ENCODE data around the gene KCNJ6. TPM values are rescaled to one million over a fixed set of nuclear protein-coding genes. Genes with fewer than 3 reads are reported as not detected.

Gene KCNJ6
- total and polyA plus RNA-seq, 9 of the 15 experiments (the other 6 are each of a cell fraction or from before 2014, with no cell fraction given), result 0.06 to 0.21 (median 0.13) TPM; not detected in 1

DNA sequence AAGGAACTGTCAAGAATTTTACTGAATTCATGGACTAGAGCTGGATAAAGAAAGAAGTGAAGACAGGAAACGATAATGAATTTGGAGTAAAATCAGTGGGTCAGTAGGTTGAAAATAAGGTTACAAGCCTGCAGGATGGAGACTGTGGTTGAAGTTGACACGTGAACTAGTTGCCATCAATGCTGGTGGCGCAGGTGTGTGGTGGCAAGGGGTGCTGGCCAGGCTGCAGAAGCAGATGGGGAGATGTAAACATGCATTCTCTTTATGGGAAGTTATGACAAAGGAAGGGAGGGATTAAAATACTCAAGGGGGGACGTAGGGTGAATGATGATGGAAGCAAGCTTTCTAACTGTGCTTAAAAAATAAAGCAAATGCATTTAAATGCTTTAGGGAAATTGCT lies 263.1 kb downstream of the KCNJ6 start:
- Histone ChIP-seq H3K79me2 (ENCODE audit: control insufficient read depth, insufficient read depth, low read length) (no peaks in the 10 kb centered on the region), H3K9me1 (ENCODE audit: control insufficient read depth, insufficient read depth, low read length) (no peaks in the 10 kb centered on the region), H3K4me1 (replicated peaks in 1 of 2; ENCODE audit: control insufficient read depth in 2 of 2, insufficient read depth in 2 of 2, low read length in 2 of 2) (peaks cover 3% of the 10 kb centered on the region in 2 experiments; a peak in 3 of 5 replicates), H3K27ac (ENCODE audit: extremely low read depth, low read depth, low read length) (no peak overlapping the region), H2AFZ (ENCODE audit: low read depth, low read length) (no peak overlapping the region), H4K20me1 (replicated peaks; ENCODE audit: control insufficient read depth, insufficient read depth, low read length) (no peaks in the 10 kb centered on the region), H3K4me3 (no peak overlapping the region), H3K27me3 (ENCODE audit: control insufficient read depth in 2 of 2, insufficient read depth in 2 of 2, low read length in 2 of 2) (peaks cover 23 to 44% of the 10 kb centered on the region in 2 experiments; a peak in 4 of 5 replicates), H3K9me3 (replicated peaks; ENCODE audit: control insufficient read depth, insufficient read depth, low read depth, low read length) (no peaks in the 10 kb centered on the region), H3K36me3 (ENCODE audit: control insufficient read depth, insufficient read depth, low read length) (no peaks in the 10 kb centered on the region), H3K9ac (ENCODE audit: insufficient read depth in 1 of 2, low read depth in 2 of 2, low read length in 2 of 2) (no peak overlapping the region), H3K4me2 (ENCODE audit: insufficient read depth, low read length) (no peak overlapping the region)
- DNase-seq (ENCODE audit: extremely low read depth in 1 of 4, low spot score in 3 of 4) (no peak), ATAC-seq (no peak), FAIRE-seq (no peak)
- WGBS (ENCODE audit: insufficient coverage, low coverage, missing lambda C conversion rate), result 2% methylated on average over 4 of the region's 4 CpGs
- CTCF ChIA-PET (ENCODE audit: low intra/inter-chr PET ratio), result no interaction called here
- intact Hi-C loops (cut with micrococcal nuclease), result no loop called here
- BruUV-seq (replicated peaks), result no TSS peak
- in situ Hi-C loops (cut with MboI), result no loop called here
- POLR2A ChIA-PET, result no interaction called here
- no peak for TF ChIP-seq FOXA3 (CRISPR knock-in tag; conservative IDR thresholded peaks at IDR 0.05 in 1 of 2, IDR thresholded peaks at IDR 0.05 in 1 of 2)
- no peak for TF ChIP-seq NFIX (CRISPR knock-in tag; IDR thresholded peaks at IDR 0.05; ENCODE audit: low read depth)
- no peak for TF ChIP-seq ARID2 (IDR thresholded peaks at IDR 0.05)
- no peak for TF ChIP-seq CBX1 (IDR thresholded peaks at IDR 0.05; ENCODE audit: low read depth)
- no peak for TF ChIP-seq ZNF263 (CRISPR knock-in tag; IDR thresholded peaks at IDR 0.05; ENCODE audit: borderline replicate concordance)
- TF ChIP-seq ZNF212 (CRISPR knock-in tag; IDR thresholded peaks at IDR 0.05), result no peak
- no peak for TF ChIP-seq ZNF785 (CRISPR knock-in tag; IDR thresholded peaks at IDR 0.05)
- TF ChIP-seq, protein P1, sequence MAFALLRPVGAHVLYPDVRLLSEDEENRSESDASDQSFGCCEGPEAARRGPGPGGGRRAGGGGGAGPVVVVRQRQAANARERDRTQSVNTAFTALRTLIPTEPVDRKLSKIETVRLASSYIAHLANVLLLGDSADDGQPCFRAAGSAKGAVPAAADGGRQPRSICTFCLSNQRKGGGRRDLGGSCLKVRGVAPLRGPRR (CRISPR knock-in tag; IDR thresholded peaks at IDR 0.05), result no peak
- TF ChIP-seq ZNF780A (CRISPR knock-in tag; IDR thresholded peaks at IDR 0.05), result no peak
- no peak for TF ChIP-seq FOXK2 (conservative IDR thresholded peaks at IDR 0.05 in 1 of 2, IDR thresholded peaks at IDR 0.05 in 1 of 2; ENCODE audit: low read depth in 2 of 2)
- TF ChIP-seq, protein P2, sequence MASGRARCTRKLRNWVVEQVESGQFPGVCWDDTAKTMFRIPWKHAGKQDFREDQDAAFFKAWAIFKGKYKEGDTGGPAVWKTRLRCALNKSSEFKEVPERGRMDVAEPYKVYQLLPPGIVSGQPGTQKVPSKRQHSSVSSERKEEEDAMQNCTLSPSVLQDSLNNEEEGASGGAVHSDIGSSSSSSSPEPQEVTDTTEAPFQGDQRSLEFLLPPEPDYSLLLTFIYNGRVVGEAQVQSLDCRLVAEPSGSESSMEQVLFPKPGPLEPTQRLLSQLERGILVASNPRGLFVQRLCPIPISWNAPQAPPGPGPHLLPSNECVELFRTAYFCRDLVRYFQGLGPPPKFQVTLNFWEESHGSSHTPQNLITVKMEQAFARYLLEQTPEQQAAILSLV (tag; IDR thresholded peaks at IDR 0.05), result no peak
- TF ChIP-seq, protein P3, sequence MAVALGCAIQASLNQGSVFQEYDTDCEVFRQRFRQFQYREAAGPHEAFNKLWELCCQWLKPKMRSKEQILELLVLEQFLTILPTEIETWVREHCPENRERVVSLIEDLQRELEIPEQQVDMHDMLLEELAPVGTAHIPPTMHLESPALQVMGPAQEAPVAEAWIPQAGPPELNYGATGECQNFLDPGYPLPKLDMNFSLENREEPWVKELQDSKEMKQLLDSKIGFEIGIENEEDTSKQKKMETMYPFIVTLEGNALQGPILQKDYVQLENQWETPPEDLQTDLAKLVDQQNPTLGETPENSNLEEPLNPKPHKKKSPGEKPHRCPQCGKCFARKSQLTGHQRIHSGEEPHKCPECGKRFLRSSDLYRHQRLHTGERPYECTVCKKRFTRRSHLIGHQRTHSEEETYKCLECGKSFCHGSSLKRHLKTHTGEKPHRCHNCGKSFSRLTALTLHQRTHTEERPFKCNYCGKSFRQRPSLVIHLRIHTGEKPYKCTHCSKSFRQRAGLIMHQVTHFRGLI (CRISPR knock-in tag; IDR thresholded peaks at IDR 0.05), result no peak
- TF ChIP-seq GTF2F1 (IDR thresholded peaks at IDR 0.05; ENCODE audit: low read depth, low read length), result no peak
- TF ChIP-seq, protein P4, sequence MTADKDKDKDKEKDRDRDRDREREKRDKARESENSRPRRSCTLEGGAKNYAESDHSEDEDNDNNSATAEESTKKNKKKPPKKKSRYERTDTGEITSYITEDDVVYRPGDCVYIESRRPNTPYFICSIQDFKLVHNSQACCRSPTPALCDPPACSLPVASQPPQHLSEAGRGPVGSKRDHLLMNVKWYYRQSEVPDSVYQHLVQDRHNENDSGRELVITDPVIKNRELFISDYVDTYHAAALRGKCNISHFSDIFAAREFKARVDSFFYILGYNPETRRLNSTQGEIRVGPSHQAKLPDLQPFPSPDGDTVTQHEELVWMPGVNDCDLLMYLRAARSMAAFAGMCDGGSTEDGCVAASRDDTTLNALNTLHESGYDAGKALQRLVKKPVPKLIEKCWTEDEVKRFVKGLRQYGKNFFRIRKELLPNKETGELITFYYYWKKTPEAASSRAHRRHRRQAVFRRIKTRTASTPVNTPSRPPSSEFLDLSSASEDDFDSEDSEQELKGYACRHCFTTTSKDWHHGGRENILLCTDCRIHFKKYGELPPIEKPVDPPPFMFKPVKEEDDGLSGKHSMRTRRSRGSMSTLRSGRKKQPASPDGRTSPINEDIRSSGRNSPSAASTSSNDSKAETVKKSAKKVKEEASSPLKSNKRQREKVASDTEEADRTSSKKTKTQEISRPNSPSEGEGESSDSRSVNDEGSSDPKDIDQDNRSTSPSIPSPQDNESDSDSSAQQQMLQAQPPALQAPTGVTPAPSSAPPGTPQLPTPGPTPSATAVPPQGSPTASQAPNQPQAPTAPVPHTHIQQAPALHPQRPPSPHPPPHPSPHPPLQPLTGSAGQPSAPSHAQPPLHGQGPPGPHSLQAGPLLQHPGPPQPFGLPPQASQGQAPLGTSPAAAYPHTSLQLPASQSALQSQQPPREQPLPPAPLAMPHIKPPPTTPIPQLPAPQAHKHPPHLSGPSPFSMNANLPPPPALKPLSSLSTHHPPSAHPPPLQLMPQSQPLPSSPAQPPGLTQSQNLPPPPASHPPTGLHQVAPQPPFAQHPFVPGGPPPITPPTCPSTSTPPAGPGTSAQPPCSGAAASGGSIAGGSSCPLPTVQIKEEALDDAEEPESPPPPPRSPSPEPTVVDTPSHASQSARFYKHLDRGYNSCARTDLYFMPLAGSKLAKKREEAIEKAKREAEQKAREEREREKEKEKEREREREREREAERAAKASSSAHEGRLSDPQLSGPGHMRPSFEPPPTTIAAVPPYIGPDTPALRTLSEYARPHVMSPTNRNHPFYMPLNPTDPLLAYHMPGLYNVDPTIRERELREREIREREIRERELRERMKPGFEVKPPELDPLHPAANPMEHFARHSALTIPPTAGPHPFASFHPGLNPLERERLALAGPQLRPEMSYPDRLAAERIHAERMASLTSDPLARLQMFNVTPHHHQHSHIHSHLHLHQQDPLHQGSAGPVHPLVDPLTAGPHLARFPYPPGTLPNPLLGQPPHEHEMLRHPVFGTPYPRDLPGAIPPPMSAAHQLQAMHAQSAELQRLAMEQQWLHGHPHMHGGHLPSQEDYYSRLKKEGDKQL (CRISPR knock-in tag; IDR thresholded peaks at IDR 0.05; ENCODE audit: borderline replicate concordance), result no peak
- TF ChIP-seq PHF20 (IDR thresholded peaks at IDR 0.05; ENCODE audit: partially characterized antibody), result no peak
- no peak for TF ChIP-seq SMAD3 (CRISPR knock-in tag; conservative IDR thresholded peaks at IDR 0.05)

Measured in K562 (cell line).